Anterior cingulate cortex (tissue), 58 donors: ENCODE results near the gene CPNE6.
A peak's percentile ranks its signal among the peaks of the same experiment; 100 is the strongest.

ENCODE experiments used
- DNase-seq, 58 donors: peaks; one replicate each; lab custom pipeline; 2025; lab: John Stamatoyannopoulos, UW

CPNE6 gene

DNA sequence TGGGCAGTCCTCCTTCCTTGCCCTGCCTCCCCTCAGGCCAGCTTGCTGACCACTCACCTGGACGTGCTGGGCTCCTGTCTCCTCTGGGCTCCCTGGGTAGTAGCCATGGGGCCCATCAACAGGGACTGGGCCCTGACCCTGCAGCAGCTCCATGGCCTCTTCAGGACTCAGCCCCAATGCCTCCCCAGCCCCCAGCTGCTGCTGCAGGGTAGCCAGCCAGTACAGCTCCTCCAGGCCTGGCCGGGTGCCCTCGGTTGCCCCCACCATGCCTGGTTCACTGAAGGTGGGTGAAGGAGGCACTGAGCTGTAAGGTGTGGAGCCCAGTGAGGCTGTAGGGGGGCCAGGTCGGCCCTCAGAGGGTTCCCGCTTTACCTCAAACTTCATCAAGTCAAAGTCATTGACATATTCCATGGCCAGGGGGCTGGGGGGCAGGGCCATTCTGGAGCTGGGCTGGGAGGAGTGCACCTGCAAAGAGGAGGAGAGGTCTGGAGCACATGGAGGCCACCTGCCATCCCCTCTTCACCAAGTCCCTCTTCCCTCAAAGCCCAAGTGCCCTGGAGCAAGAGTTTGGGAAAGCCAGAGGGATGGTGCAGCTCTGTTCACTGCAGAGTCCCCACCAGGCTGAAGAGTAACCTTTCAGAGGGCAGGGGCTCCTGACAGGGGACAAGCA lies 11.2 kb downstream of the CPNE6 start:
- no peak for DNase-seq

DNA sequence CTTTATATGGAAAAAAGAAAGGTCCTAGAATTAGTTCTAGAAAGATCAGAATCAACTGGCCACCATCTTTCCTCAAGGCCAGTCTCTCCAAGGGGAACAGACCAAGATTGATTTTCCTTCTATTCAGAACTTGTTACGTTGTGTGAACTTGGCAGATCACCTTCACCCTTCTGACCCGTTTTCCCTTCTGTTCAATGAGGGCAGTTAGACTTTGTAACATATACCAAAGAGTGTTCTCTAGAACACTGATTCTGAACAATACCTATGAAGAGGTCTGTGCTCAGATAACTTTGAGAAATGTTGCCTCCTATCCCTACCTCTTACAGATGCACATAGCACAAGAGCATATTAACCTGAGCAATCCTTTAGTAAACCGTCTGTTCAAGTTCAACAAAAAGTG lies 12.1 kb downstream of the CPNE6 start:
- no peak for DNase-seq

DNA sequence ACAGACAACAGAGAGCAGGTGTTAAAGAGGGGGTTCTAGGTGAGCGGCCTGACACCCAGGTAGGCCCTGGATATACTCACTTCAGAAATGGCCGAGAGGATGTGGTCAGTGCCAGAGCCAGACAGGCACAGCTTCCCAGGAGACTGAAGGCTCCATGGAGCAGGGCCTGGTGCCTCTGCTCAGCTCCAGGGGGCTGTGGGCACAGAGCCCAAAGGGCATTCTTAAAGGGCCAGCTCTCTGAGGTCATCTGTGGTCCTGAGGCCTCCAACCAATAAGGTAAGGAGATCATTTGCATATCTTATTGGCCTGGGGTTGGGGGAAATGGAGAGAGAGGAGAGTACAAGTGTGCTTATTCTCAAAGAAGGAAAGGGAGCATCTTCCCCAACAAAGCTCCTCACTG lies 13.1 kb downstream of the CPNE6 start:
- DNase-seq = no peak

DNA sequence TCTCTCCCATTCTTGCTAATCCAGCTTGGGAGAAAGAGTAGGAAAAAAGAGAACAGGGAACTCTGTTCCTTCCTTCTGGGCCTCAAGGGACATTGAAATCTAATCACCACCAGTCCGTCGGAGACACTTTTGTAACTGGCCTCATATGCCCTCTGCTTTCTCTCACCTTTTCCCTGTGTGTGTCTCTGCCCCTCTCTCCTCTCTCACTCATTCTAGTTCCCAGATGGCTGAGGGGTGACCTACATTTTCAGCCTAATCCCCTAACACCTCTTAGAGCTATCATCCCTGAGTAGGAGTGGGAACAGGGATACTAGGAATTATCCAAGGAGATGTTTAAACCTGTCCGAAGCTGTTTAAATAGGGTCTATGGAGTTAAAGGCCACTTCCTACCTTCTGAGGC lies 13.9 kb downstream of the CPNE6 start:
- no peak for DNase-seq

DNA sequence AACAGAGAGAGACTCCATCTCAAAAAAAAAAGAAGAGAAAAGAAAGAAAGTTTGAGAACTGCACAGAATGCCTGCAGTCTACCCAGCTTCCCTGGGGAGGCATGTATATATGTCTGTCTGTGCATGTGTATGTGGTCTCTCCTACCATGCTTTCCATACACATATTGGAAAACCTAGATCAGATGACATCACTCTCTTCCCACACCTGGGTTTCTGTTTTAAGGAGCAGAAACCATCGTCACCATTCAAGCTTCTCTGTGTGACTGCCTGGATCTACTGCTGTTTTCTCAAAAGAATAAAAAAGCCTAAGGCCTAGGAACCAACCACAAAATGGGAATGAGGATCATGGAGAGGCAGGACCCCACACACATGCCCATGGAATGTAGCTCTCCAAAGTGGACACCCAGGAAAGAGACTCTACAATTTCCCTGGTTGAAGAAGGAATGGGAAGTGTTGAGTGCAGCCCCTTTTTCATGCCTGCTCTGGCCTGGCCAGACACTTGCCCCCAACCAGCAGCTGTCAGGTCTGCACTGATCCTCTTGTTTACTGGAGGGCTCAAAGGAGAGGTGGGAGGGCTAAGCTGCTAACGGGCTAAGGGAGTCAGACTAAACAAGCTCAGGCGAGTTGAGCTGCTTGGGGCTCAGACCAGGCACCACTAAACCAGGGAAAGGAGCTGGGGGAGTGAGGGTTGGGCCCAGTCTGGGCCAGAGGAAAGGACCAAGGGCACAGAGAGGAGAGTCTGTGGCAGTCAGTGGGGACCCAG lies 15.0 kb downstream of the CPNE6 start:
- DNase-seq = no peak

DNA sequence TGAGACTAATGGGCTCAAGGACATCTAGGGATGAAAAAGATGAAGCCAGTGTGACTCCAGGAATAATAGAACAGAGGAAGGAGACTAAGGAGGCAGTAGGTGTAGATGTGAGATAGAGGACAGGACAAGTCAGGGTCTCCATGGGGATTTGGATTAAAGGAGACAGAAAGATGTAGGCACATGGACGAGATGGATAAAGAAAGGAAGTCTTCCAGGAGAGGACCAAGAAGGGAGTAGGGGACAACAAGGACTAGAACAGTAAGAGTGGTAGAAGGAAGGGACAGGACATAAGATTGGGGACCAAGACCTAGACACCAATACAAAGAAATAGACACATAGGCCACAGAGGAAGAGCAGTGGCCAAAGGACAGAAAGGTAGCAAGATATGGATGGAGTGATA lies 15.6 kb downstream of the CPNE6 start:
- DNase-seq = no peak

DNA sequence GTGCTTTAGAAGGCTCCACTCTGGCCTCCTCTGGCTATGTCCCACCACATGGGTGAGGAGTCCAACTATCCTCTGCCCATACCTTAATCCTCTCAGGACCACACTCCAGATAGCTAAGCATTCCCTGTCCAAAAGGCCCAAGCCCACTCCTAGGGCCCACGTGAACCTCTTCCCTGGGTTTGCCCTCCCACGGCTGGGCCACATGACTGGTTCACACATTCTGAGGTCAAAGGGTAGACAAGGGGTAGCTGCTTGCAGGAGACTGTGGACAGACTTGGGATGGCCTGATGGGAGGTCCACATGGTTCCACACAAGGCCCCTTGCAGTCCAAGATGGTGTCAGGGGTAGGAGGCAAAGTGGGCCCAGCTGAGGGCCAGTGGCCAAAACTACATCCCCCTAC lies 16.7 kb downstream of the CPNE6 start:
- DNase-seq = no peak

DNA sequence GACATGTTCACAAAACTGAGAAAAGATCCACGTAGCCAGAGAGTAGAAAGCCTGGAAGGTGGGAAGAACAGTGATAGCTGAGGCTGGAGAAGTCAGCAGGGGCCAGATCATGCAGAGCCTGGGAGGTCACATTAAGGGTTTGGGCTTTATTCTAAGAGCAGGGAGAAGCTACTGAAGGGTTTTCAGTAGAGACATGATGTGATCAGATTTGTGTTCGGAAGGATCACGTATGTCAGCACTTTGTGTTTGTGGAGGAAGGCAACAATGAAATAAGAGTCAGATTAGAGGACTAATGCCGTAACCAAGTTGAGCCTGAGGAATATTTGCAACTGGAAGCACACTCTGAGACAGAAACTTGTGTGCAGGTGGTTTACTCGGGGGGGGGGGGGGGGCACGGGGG lies 18.5 kb downstream of the CPNE6 start:
- no peak for DNase-seq

DNA sequence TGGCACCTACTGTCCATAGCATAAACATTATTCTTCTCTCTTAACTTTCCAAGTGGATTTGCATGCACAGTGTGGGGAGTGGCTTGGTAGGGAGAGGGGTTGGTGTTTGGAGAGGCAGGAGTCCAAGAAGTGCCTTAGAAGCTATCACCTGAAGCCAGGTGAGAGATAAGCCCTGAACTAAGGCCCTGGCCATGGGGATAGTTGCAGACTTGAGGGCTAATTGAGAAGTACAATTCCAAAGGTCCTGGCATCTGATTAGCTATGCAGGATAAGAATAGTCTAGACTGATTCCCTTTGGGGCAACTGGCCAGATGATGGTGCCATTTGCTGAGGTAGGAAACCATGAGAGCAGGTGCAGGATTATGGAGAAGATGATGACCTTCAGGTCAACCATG lies 20.7 kb downstream of the CPNE6 start:
- no peak for DNase-seq

DNA sequence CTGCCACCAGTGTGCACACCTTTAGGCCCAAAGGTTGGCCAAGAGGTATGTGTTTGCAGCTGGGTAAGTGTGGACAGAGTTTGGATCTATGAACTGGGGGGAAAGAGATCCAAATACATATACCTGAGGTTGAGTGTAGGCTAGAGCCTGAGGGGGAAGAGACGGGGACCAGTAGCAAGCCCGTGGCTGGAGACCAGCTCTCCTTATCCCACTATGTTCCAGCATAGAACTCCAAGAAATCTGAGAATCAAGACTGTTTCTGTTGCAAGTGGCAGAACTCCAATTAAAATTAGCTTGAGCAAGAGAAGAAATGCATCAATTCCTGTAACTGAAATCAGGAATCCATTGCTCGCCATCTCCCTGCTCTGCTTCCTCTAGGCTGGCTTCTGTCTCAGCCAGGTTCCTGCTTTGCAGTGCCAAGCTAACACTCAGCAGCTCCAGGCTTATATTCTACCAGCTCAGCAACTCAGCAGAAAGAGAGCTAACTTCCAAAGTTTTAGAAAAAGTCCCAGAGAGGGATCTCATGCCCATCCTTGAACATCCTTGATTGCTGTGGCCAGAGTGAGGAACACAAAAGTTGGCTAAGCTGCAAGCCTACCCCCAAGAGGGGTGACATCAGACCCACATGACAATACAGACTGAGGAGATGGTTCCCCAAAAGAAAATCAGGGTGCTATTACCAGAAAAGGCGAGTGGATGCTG lies 21.3 kb downstream of the CPNE6 start:
- no peak for DNase-seq

DNA sequence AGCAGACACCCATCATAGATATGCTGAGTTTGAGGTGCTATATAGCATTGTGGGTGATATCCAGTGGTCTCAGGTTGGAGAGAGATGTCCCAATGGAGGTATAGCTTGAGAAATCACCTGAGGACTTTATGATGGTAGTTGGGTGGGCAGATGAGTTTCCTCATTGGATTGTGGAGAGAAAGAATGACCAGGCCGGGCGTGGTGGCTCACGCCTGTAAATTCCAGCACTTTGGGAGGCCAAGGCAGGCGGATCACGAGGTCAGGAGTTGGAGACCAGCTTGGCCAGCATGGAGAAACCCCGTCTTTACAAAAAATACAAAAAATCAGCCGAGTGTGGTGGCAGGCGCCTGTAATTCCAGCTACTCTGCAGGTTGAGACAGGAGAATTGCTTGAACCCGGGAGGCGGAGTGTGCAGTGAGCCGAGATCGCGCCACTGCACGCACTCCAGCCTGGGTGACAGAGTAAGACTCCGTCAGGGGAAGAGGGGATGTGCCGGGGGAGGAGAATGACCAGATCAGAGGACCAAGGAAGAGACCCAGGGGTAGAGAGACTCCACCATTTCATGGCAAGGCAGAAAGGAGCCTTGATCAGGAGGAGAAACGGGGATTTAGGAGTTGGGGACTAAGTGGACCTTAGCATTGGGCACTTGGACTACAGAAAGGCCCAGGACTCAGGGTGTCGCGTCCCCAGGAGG lies 22.0 kb downstream of the CPNE6 start:
- no peak for DNase-seq

DNA sequence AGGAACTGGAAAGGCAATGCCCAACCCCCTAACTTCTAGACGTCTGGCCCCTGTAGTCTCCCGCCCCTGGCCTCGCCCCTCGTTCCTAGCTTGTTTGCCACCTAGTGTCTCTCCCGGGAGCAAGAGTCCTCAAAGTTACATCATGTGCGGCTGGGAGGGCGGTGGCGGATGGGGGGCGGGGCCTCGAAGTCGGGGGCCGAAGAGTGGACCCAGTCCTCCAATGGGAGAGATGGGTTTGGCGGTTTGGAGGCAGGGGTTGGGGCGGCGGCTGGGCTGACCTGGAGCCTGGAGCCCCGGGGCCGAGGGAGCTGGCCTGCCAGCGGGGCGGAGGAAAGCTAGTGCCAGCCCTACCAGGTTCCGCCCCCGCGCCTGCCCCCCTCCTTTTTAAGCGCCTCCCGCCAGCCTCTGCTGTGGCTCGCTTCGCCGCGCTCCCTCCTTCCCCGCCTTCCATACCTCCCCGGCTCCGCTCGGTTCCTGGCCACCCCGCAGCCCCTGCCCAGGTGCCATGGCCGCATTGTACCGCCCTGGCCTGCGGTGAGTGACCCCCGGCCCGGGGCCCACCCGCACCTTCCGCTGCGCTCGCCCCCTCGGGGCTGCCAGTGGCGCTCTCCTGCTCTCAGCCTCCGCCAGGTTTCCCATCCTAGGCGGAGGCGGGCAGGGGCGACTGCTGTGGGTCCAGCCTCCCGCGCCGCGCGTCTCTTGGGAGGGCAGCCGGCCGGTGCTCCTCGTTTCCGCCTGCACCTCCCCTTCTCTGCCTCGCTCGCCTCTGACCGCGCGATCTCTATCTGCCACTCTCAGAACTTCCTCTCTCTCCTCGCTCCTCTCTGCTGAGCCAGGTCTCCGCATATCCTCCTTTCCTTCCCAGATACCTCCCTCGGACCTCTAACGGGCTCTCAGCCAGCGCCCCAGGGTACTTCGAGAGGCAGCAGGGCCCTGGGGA lies 22.8 kb downstream of the CPNE6 start, which contains the start of gene PCK2:
TSS of gene PCK2 (plus strand) at position 411 of the 940 bp plus-strand sequence. CDS start at position 506, 95 bp downstream.
- peak in 54 of 58 donors; percentile 28 to 86 (median 68) for DNase-seq

DNA sequence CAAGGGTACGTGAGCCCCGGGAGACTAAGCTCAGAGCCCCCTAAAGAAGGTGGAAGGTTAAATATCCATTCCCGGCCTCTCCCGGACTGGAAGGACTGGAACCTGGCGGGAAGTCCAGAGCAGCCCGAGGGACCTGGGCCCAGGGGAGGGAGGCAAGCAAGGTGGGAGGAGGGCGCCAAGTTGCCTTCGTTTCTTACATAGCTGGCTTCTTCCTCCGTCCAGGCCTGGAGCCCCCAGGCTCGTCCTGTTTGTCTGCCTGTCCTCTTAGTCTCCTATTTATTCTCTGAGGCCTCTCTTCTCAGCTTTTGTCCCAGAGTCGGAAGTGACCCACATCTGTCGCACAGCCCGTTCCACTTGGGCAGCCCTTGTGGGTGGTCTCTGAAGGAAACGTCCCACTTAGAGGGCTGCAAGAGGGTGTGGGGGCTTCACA lies 23.5 kb downstream of the CPNE6 start:
- peak in 1 of 58 donors; percentile 60 for DNase-seq

DNA sequence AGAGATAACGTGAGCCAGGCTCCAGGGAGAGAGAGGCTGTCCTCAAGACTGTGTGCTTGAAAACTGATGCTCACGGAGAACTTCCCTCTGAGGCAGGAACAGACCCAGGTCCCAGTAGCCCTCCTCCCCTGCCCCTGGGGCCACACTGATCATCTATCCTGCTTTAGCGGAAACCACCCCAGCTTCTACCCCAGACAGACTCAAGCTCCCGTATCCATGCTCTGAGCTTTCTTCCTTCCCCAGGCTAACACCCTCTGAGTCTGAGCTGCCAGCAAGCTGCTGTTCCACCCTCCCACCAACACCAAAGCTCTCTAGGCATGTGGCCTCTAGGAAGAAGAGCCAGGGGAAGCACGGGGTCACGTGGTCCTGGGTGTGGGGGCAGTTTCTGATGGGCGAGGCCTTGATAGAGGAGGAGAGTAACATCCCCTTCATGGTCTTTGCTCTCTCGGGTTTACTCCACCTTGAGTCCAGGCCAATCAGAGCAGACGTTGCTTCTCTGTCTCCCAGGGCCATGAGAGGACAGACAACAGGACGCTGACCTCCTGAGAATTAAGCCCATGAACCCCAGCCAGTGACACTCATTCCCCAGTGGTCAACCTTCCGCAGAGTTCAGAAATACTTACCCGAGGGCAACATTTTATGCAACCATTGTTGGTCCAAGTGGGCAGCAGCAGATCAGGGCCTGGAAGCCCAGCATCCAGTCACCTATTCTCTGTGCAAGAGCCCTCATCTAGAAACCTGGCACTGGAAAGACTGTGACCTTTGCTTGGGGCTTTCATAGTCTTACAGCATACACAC lies 24.1 kb downstream of the CPNE6 start:
- DNase-seq = peak in 10 of 58 donors; percentile 11 to 23 (median 18)

DNA sequence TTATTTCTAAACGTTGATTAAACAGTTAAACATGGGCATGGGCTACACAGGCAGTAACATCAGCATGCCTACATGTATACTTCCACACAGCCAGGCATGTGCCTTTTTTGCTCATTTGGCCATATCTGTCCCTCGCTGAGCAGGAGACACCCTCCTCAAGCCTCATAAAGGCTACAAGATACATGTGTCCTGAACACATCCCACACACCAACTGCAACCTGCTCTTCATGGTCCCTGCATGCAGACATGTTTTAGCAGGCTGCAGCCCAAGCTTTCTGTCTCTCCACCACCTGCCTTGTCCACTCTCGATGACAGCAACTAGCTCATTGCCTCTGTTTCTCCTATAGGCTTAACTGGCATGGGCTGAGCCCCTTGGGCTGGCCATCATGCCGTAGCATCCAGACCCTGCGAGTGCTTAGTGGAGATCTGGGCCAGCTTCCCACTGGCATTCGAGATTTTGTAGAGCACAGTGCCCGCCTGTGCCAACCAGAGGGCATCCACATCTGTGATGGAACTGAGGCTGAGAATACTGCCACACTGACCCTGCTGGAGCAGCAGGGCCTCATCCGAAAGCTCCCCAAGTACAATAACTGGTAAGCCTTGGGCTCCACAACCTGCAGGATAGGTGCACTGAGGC lies 25.3 kb downstream of the CPNE6 start:
- DNase-seq = no peak

DNA sequence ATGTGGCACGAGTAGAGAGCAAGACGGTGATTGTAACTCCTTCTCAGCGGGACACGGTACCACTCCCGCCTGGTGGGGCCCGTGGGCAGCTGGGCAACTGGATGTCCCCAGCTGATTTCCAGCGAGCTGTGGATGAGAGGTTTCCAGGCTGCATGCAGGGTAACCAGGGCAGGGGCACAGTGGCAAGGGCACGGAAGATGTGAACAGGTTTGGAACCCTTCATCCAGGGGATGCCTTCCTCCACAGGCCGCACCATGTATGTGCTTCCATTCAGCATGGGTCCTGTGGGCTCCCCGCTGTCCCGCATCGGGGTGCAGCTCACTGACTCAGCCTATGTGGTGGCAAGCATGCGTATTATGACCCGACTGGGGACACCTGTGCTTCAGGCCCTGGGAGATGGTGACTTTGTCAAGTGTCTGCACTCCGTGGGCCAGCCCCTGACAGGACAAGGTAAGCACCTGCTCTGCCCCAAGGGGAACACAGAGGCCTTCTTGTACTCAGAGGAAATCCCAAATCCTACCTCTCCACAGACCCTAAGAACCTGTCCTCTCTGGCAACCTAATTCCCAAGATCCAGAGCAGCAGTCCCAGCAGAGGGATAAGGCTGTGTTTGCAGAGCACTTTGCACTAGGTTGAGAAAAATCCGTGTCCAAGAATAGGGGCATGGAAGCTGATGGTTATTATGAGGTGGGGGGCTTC lies 27.0 kb downstream of the CPNE6 start:
- no peak for DNase-seq

DNA sequence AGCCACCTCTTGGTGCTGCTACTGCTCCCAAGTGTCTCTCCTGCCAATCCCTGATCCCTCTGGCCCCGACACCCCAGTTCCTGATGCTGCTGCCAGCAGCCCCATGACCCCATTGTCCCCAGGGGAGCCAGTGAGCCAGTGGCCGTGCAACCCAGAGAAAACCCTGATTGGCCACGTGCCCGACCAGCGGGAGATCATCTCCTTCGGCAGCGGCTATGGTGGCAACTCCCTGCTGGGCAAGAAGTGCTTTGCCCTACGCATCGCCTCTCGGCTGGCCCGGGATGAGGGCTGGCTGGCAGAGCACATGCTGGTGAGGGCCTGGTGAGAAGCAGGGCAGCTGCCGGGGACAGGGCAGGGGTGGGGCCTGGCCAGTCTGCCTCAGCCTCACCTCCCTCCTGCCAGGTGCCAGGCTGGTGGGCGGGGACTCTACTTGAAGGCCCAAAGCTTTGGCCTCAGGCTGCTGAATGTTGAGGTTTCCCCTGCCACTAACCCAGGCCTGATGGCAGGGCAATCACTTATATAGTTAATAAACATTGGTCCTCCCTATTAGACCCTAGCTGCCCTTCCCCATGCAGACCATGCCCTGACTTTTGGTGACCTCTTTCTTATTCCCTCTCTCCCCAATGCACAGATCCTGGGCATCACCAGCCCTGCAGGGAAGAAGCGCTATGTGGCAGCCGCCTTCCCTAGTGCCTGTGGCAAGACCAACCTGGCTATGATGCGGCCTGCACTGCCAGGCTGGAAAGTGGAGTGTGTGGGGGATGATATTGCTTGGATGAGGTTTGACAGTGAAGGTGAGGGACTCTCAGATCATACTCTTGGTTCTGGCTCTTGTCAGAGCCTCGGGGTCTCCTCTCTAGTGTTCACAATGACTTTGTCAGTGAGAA lies 27.8 kb downstream of the CPNE6 start:
- peak in 7 of 58 donors; percentile 4 to 60 (median 27) for DNase-seq
